Activated CD4-positive, CD25-positive, alpha-beta regulatory T cell treated with anti-CD3 and anti-CD28 coated beads, Interleukin-2, amount 50 U/mL, for 24 hours (primary cell): Measurements from ENCODE around the gene CD22.

Experiments
- ATAC-seq, 2 donors: fragments of 150-1000 bp; cut with Tn5 transposase; one replicate each; pipeline ENCODE4 v1.10.0; 2021; ENCODE audit warnings: mild to moderate bottlenecking in 1 of 2, moderate library complexity in 1 of 2

CD22 gene

GRCh38 chr19:35392742-35393715 is 64.0 kb downstream of the CD22 start:
- ATAC-seq: no peak

GRCh38 chr19:35395382-35396199 is 66.6 kb downstream of the CD22 start:
- no peak for ATAC-seq

GRCh38 chr19:35396240-35396885 is 67.4 kb downstream of the CD22 start:
- no peak for ATAC-seq
